Retina (tissue), 1 donor: ENCODE measurements around the gene NANOS3.
"Not testable (repeated sequence)": the region's sequence is repeated elsewhere in the genome, so short reads cannot be mapped to it uniquely, and the experiment has no call there.

Experiments used
- DNase-seq: peaks from one replicate; pipeline ENCODE4 v3.0.0-alpha.2; 2016

The NANOS3 gene

DNA sequence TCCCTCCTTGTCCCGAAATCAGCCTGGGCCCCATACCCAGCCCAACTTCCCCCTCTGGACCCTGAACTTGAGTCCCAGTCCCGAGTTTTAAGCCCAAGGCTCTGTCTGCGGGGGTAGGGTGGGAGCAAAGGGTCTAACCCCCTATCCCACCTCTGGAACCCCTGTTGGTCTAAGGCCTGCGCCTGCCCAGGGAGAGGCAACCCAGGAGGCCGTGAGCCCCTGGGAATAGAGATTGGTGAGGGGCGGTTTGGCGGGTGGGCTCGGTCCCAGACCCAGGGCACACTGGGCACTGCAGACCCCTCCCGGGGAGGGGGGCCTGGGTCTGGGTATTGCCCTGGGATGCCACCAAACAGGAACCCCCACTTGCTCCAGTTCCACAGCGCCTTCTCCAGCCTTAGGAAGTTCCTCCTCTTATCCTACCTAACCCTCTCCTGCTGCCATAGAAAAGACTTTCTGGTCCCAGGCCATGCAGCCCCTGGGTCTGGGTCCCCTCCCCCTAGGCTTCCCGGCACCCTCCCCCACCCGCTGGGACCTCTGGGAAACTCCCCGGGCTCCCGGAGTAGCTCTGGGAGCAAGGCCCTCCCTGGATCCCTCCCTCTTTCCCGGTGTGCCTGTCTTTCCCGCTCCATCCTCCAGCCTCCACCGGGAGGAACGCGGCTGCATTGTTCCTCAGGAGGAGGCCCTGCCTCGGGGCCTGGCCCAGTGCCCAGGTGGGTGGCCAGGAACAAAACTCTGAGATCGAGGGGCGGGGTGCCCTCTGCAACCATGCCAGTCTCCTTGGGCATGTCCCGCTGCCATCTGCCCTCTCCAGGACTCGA, 33.6 kb upstream of the NANOS3 start:
- DNase-seq, result no peak

DNA sequence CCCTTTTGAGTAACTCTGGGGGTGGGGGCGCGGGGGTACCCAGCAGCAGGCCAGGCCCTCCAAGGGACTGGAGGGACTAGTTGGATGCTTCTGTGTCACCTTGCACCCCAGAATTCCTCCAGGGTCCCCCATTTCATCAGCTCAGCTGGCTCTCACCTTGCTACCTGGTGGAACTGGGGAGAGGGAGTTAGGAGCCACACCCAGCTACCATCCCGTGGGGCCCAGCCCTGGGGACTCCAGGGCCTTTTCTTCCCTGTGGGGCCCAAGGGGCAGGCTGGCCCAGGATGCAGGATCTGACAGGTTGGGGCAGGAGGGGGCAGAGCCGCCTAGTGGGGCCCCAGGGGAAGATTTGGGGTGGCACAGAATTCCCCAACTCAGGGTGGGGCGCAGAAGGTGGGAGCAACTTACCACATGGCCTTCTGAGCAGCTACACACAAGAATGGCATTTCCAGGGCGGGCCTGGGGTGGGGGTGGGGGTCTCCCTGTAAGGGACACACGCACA, 32.8 kb upstream of the NANOS3 start:
- DNase-seq, result no peak

DNA sequence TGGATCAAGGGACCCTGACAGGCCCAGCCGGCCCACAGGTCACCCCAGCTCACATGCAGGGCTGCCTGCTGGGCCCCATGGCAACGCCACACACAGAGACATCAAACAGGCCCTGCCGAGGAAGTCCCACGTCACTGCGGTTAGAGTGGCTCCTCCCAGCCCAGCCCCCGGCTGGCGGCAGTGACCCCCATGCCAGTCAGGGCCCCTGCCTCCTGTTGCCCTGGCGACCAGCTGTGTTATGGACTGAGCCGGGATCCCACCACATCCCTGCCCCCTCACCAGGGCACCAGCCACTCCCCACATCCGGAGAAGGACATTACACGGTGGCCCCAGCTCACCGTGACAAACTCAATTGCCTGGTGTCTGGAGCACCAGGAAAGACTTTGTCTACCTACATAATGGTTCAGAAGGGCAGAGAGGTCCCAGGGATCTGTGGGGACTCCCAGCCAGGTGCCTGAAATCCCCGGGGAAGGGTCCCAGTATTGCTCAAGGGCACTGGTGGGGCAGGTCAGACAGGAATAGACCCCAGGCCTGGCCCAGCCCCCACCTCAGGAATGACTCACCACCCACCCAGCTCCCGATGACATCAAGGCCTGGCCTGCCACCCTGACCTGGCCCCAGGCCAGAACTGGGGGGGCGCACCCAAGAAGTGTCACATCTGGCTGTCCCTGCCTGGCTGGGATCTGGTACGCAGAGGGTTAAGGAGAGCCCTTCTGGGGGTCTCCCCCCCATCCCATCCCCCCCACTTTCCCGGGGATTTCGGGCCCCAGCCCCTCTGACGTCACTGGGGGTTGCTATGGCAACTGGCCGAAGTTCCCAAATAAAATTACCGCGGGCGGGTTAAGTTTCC, 30.2 kb upstream of the NANOS3 start:
- DNase-seq, result peak; percentile 85

DNA sequence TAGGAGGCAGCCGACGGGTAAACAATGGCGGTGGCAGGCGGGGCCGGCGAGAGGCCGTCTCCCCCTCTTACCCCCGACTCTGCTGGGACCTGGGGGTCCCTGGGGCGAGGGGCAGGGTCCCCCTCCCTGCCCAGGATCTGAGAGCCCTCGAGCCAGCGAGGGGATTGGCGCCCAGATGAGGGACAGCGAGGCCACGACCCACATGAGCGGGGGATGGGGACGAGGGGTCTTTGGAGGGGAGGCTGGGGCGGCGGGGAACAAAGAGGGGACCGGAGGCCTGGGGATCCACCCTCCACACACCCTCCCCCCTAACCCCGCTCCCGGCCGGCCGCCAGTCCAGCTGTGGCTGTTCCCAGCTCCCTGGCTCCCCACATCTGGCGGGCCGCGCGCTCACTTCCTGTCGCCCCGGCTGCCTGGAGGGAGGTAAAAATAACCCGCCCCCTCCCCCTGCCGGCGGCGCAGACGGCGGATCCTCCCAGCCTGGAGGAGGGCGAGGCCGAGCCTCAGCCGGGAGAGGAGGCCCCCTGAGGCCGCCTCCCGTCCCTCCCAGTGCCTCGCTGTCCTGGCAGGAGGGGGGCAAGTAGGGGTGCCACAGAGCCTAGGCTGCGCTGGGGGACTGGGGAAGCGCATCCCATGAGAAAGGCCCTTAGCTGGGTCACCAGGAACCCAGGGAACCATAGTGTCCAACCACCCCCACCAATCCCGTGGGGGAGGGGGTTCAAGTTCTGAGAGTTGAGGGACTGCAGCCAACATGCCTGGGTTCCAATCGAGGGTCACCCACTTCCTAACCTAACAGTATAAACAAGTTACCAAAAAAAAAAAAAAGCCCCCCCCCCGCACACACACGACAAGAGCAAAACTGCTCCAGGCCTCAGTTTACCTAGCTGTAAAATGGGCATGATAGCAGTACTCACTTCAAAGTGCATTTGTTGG, 29.3 kb upstream of the NANOS3 start:
- DNase-seq, result peak; percentile 86

DNA sequence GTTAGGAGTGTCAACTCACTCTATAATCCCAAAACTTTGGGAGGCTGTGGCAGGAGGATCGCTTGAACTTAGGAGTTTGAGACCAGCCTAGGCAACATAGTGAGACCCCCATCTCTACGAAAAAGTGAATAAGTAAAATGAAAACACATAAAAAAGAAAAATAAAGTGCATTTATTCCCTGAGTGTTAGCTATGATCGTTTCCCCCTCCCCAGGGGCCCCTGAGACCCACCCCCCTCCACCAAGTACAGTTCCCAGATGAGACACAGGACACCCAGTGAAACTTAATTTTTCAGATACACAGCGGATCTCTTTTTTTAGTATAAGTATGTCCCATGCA, 28.6 kb upstream of the NANOS3 start:
- DNase-seq, result no peak

DNA sequence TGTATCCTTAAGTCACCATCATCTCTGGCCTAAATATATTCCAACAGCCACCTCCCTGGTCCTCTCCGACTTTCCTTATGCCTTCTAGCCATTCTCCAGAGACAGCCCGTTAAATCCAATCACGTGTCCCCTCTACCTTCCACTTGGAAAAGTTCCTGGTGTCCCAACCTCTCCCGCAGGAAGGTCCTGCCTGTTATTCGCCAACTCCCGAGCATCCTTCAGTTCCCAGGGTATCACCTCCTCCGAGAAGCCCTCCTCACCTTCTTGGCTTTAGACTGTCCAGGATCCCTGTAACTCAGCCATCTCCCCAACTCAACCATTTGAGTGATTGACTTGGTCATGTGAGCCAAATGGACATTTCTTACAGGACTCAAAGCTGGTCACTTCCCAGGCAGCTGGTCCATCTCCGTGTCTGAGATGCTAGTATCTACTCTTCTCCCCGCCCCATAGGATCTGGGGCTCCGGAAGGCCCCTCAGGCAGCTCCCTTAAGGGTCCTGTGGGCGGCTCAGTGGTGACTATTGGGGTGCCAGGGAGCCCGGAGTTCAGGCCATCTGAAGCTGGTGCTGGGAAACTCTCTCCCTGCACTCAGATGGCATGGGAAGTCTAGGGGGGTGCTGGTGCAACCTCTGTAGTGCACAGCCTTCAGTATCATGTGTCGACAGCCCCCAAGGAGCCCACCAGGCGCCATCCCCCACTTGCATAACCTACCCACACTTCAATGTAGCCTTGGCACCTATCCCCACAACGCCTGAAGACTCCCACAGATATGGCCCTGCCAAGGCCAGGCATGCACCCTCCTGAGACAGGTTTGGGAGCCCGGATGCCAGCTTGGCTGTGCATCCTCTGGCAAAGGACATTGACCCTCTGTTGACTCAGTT, 27.9 kb upstream of the NANOS3 start:
- DNase-seq, result no peak

DNA sequence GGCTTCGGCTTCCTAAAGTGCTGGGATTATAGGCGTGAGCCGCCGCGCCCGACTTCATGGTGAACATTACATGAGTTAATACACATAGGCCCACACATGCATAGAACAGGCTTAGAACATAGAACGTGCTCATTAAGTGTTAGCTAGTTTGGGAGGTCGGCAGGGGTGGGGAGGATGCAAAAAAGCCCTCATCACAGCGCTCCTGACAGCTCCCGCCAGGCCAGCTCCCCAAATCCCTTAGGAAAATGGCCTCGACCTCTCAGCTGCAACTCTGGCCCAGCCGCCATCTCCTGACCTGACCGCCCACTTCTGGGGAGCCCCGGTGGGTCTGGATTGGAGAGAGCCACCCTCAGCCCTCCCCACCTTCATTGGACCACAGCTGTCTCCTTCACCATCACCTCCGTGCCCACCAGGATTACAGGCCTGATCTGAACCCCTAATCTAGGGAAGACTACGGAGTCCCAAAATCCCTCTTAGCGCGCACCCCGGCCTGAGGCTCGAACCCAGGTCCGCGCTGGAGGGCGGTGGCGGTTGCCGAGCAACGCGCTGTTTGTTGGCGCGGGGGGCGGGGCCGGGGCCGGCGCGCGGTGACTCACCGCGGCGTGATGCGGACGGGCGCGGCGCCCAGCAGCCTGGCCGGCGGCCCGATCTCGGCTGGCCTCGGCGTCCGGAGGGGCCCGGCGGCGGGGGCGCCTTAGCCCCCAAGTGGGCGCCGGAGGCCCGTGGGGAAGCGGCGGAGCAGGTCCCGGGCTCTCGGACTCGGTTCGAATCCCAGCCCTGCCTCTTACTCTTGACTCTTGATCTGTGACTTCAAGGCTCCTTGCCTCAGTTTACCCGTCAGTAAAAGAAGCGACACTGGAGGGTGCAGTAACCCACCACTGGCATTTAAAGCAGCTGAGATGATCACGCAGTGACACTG, 26.7 kb upstream of the NANOS3 start:
- peak; percentile 75 for DNase-seq

DNA sequence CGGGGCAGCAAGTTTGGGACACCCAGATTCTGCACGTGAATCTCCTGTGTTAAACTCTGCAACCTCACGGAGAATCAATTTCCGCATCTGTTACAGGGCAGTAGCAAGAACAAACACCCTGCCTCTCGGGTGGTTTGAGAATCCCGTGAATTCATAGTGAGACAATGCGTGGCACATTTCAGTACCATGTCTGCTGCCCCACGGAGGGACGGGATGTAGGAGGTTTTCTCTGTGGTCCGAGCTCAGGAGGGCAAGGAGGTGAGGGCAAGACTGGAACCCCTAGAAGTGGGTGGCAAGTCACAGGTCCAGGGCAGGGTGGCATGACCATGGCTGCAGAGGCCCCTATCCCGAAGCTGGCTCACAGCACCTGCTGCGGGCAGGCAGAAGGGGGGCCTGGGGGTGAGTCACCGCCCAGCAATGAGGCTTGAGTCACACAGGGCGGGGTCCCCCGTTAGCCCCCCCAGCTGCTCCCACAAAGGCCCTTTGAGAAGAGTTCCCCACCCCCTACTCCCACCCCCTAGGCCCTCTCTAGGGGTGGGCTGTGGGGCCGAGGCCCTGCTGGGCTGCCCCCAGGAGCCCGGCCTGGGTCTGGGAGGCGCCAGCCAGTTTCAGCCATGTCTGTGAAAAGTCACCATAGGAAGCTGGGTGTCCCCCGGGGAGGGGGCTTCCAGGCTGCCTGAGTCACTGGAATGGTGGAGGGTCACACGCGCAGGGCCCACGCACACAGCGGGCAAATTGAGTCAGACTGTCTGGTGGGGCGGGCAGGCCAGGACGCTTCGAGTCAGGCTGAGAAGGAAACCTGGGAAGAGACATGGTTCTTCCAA, 25.8 kb upstream of the NANOS3 start:
- no peak for DNase-seq

DNA sequence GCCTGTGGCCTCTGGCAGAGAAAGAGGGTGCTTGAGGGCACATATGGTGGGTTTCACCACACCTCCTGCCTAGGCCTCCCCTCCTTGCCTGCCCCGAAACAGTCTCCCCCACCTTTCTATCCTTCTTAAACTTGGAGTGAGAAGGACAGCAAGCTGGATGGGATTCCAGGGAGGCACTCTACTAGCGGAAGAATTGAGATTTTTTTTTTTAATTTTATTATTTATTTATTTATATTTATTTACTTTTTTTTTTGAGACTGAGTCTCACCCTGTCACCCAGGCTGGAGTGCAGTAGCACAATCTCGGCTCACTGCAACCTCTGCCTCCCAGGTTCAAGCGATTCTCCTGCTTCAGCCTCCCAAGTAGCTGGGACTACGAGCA, 25.2 kb upstream of the NANOS3 start:
- DNase-seq, result not testable (repeated sequence)

DNA sequence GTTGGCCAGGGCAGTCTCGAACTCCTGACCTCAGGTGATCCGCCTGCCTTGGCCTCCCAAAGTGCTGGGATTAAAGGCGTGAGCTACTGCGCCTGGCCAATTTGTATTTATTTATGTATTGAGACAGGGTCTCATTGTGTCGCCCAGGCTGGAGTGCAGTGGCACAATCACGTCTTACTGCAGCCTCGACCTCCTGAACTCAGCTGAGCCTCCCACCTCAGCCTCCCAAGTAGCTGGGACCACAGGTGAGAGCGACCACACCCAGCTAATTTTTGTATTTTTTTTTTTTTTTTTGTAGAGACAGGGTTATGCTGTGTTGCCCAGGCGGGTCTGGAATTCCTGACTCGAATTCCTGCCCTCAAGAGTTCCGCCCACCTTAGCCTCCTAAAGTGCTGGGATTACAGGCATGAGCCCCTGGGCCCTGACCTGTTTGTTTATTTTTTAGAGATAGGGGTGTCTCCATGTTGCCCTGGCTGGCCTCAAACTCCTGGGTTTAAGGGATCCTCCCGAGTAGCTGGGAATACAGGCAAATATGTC, 24.7 kb upstream of the NANOS3 start:
- not testable (repeated sequence) for DNase-seq

DNA sequence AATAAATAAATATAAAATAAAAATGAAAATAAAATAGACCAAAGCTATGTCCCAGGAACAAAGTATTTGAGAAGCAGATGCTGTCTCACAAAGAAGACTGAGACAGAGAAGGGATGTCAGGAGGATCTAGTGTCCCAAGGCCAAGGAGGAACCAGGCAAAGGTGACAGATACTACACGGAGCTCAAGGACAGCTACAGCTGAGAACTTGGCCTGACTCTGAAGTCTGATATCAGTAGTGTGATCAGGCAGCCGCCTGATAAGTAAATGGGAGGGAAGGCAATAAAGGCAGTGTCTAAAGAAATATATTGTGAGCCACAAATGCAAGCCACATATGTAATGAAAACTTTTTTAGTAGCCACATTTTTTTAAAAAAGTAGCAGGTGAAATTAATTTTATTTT, 20.4 kb upstream of the NANOS3 start:
- no peak for DNase-seq

DNA sequence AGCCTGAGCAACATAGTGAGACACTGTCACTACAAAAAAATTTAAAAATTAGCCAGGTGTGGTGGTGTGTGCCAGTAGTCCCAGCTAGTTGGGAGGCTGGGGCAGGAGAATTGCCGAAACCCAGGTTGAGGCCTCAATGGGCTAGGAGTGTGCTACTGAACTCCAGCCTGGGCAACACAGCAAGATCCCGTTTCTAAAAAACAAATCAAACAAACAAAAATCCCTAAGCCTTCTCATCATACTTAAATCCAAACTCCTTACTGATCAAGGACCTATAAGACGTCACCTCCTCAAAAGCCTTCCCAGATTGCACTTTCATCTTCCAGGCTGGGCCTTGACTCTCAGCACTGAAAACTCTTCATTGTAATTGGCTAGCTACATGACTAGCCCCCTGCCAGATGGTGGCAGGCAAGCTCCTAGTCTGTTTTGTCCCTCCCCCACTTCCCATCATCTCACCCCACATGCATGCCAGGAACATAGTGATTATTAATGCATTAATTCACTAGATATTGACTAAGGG, 17.5 kb upstream of the NANOS3 start:
- DNase-seq, result no peak

DNA sequence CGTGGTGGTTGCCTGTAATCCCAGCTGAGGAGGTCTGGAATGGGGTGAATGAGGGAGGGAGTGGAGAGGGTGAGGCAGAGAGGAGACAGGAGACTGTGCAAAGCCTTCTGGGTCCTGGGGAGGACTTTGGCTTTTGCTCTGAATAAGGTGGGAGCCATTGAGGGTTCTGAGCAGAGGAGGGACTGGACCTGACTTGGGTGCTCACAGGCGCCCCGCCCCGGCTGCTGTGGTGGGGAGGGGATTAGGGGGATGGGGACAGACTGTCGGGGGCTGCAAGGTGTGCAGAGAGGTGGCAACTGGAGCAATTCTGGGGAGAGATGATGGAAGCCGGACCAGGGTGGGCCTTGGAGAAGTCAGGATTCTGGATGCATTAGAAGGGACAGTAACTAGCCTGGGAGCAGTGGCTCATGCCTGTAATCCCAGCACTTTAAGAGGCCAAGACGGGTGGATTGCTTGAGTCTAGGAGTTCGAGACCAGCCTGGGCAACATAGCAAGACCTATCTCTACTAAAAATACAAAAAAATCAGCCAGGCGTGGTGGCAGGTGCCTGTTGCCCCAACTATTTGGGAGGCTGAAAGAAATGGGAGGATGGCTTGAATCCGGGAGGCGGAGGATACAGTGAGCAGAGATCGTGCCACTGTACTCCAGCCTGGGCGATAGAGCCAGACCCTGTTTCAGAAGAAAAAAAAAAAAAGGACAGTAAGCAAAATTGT, 16.1 kb upstream of the NANOS3 start:
- no peak for DNase-seq

DNA sequence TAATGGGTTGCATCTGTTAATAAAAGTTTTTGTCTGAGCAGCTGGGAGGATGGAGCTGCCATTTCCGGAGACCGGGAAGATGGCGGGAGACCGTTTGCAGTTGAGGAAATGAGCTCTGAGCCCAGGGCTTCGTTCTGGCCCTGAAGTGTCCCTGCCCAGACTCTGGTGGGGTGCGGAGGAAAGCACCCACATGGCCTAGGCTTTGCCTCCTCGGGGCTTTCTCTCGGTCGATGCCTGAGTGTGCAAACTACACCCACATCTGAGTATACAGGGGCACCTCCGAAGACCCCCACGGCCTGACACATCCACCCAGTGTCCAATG, 15.6 kb upstream of the NANOS3 start:
- no peak for DNase-seq

DNA sequence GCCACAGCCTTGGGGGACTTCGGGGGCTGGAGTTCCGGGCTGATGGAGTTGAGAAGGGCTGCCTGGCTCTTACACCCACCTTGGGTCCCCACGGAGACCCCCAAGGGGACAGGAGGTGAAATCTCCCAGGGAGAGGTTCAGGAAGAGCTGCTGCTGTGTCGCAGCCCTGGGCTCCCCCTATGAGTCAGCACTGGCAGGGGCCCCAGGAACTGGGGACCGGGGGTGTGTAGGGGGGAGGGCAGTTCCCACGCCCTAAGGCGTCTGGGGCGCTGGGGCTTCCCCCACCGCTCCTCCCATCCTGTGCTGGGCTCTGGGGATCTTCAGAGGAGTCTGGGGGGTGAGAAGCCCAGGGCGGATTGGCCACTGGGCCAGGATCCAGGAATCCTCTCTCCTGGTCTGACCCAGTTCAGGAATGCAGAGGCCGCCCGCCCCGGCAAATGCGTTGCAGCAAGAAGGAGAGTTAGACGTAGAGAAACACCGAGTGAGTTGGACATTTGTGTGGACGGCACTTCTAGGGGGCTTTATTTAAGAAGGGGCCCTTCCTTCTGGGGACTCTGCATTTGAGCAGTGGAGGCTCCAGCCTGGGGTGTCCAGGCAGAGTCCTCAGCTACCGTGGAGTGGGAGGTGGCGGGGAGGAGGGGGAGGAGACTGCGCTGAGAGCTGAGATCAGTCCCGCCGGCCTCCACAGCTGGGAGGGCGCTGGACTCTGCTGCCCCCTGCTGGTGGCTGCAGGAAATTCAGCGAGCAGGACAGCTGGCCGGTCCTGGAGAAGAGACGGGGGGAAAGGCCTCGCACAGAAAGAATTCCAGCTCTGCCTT, 15.0 kb upstream of the NANOS3 start:
- peak; percentile 96 for DNase-seq

DNA sequence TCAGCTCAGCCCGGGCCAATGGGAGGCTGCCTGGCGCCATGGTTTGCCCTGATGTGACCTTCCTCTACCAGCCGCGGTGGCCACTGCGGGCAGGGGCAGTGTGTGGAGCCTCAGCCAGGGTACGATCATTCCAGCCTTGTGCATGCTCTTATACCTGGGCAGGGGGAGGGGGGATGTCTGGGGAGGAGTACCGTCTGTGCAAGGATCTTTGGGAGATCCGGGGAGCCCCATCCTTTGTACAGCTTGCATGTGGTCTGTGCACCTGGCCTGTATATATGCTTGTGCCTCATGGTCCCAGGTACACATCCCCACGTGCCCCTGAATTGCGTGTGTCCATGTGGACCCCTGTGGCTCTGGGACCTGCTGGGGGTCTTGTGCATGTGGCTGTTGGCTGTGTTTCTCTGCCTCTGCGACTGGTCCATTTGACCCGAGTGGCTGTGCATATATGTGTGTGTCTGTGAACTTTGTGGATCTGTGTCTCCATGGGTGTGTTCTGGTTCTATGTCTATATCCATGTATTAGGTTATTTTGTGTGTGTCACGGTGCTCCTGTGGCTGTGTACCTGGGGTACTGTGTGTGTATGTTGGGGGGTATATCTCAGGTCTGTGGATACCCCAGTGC, 12.8 kb upstream of the NANOS3 start:
- peak; percentile 54 for DNase-seq
